Fibroblast of skin of back (primary cell): ENCODE measurements around the gene CD22.
"Not testable (repeated sequence)": the region's sequence is repeated elsewhere in the genome, so short reads cannot be mapped to it uniquely, and the experiment has no call there.

Experiments used
- DNase-seq: peaks from one replicate; pipeline ENCODE4 v3.0.0-alpha.2; 2013

The CD22 gene

DNA sequence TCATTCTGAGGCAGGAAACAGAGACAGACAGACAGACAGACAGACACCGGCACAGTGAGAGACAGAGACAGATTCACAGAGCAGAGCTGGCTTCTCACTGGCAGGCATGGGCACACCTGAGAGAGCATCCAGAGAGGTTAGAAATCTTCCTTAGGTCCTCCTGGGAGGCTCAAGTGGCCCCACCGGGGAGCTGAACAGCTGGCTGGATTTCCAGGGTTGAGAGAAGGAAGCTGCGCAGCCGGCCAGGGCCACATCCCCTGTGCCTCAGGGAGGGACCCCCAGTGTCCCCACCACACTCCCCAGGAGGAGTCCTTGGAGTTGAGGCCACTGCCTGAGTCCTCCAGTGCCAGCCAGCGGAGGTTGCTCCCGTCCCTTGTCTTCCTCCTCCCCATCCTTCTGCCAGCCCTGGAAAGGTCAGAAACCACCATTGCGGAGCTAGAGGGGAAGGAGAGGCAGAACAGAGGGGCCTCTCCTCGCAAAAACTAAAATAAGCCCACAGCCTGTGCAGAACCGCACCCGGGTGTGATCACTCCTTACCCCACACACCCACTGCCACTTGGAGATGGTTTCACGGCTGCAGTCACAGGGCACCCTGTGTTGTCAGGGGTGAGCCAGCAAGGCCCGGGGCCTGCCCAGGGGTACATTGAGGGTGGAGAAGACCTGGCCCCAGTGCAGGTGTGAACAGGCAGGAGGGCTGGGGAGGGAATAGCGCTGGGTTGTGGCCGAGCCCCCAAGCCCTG lies 33.4 kb downstream of the CD22 start:
- DNase-seq, result no peak

DNA sequence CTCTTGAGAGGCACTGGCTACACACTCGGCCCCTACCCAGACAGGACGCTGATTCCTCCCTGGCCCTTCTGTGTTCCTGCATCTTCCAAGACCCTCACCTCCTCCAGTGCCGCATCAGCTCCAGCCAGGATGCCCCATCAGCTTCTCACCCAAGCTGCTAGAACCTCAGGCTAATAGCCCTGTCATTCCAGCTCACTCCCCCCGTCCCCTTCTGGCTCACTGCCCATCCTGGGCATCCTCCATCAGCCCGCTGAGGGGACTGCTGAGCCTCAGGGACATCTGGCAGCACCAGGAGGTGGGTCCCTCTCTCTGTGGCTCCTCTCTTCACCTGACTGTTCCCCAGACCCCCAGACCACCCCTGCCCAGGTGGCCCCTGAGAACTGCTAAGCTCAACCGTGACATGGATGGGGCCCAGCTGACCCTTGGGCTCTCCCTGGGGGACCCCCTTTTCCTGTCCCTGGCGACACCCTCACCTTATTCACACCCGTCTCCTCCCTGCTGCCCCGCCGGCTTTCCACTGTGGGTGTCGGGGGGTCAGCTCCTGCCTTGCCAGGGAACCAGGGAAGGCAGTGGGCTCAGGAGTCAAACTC lies 34.1 kb downstream of the CD22 start:
- no peak for DNase-seq

DNA sequence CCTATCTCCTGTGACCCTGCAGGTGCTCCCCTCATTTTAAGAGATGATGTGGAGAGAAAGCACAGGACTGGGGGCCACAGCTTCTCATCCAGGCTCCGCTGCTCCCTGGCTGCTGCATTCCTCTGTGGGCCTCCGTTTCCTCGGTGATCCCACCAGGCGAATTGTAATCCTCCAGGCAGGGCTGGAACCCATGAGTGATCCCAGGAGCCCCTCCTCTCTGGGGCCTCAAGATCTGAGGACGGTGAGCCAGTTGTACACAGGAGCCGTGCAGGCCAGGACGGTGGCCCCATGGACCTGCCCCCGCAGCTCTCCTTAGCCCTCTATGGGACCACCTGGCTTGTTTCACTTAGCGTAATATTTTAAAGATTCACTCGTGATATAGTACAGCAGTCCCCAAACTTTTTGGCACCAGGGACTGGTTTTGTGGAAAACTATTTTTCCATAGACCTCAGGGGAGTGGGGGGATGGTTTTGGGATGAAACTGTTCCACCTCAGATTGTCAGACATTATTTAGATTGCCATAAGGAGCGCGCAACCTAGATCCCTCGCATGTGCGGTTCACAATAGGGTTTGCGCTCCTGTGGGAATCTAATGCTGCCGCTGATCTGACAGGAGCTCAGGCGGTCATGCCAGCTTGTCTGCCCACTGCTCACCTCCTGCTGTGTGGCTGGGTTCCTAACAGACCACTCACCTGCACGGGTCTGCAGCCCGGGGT lies 34.9 kb downstream of the CD22 start:
- no peak for DNase-seq

DNA sequence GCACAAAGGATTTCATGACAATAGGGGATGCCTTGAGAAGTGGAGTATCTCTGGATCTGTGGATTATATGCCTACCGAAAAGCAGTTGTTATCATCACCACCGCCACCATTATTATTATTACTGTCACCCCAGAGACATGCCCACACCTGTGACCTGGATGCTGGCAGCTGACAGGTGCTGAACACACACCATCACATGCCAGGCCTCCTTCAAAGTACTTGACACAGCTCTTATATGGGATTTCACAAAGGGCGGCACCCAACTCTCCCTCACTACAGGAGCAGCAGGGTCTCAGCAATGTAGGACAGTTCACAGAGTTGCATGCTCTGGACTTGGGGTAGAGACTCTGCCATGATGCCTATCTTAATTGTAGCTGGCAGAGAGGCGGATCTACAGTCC lies 36.3 kb downstream of the CD22 start:
- no peak for DNase-seq

DNA sequence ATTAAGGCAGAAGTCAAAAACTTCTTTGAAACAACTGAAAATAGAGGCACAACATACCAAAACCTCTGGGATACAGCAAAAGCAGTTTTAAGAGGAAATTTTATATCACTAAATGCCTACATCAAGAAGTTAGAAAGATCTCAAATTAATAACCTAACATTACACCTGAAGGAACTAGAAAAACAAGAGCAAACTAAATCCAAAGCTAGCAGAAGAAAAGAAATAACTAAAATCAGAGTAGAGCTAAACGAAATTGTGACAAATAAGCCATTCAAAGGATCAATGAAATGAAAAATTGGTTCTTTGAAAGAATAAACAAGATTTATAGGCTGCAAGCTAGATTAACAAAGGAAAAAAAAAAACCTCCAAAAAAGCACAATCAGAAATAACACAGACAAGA lies 39.4 kb downstream of the CD22 start:
- no peak for DNase-seq

DNA sequence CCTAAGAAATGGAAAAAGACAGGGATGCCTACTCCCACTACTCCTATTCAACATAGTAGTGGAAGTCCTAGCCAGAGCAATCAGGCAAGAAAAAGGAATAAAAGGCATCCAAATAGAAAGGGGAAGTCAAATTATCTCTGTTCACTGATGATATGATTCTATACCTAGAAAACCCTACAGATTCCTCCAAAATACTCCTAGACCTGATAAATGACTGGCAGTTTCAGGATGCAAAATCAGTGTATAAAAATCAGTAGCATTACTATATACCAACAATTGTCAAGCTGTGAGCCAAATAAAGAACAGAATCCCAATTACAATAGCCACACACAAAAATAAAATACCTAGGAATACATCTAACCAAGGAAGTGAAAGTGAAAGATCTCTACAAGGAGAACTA lies 40.5 kb downstream of the CD22 start:
- DNase-seq, result no peak

DNA sequence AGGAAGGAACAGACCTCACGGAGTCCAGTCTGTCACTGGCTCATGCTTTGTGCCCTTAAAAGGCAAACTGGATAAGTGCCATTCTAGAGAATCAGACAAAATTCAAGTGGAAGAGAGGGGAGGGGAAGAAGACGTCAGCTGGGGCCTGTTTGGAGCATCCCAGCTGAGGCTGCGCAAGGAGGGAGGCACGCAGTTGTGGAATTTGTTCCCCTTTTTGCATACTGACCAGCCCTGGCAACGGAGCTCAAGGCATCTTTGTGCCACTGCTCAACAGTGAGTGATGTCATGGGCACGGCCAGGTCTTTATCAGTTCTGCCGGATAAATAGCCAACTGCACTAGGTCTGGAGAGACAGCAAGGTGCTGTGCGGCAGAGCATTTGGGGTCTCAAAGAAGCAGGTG lies 41.7 kb downstream of the CD22 start, which contains the start of gene GPR42:
Gene GPR42 (plus strand): TSS at position 347 of the 400 bp plus-strand sequence. CDS start 292 bp downstream, outside the sequence.
- DNase-seq, result no peak

DNA sequence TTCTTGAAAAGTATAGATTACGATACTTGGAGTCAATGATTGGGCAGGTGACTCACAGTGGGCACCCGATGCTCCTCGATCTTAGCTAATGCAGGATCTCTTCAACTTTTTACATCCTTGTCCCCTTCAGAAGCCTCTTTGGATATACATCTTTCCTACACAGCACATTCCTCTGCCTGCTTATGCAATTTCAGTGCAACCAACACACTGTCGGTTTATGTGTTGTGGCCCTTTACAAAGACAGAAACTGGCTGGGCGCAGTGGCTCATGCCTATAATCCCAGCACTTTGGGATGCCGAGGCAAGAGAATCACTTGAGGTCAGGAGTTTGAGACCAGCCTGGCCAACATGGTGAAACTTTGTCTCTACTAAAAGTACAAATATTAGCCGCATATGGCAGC lies 44.5 kb downstream of the CD22 start:
- no peak for DNase-seq

DNA sequence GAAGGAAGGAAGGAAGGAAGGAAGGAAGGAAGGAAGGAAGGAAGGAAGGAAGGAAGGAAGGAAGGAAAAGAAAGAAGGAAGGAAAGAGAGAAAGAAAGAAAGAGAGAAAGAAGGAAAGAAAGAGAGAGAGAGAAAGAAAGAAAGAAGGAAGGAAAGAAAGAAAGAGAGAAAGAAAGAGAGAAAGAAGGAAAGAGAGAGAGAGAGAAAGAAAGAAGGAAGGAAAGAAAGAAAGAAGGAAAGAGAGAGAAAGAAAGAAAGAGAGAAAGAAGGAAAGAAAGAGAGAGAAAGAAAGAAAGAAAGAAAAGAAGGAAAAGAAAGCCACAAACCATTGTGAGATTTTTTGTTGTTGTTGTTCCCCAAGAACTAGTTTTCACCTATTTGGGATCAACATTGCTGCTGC lies 45.0 kb downstream of the CD22 start:
- DNase-seq, result not testable (repeated sequence)

DNA sequence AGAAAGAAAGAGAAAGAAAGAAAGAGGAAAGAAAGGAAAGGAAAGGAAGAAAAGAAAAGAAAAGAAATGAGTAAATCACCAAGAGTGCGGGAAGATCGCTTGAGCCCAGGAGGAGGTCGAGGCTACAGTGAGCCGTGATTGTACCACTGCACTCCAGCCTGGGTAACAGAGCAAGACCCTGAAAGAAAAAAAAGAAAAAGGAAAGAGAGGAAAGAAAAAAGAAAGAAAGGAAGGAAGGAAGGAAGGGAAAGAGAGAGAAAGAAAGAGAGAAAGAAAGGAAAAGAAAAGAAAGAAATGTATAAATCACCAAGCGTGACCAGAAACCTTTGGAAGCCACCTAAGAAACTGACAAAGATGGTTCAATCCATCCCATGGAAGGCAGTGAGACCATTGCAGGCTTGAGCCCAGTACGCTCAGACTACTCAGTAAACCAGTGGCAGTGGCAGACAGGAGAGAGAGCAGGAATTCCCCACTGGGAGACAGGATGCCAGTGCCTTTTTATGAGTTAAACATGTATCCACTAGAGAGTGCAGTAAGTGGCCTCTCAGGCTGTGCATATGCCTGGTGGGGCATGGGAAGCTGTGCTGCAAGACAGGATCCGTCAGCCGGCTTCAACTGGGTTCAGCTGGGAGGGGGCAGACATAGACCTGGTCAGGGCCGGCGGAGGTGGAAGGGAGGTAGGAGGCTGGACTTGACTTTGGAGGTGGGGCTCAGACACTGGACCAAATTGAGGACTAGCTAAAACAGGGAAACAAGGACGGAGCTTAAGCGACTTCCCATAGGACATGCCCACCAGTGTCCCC lies 46.7 kb downstream of the CD22 start:
- DNase-seq, result no peak

DNA sequence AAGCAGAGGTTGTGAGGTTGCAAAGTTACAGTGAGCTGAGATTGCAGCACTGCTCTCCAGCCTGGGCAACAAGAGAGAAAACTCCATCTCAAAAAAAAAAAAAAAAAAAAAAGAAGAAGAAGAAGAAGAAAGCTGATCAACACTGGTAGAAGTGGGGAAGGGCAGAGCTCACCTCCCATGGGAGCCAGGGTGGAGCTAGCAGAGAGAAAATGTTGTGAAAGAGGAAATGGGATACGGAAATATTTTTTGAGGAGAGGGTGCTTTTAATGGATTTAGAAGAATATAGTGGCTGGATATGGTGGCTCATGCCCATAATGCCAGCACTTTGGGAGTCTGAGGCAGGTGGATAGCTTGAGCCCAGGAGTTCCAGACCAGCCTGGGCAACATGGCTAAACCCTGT lies 48.7 kb downstream of the CD22 start:
- no peak for DNase-seq

DNA sequence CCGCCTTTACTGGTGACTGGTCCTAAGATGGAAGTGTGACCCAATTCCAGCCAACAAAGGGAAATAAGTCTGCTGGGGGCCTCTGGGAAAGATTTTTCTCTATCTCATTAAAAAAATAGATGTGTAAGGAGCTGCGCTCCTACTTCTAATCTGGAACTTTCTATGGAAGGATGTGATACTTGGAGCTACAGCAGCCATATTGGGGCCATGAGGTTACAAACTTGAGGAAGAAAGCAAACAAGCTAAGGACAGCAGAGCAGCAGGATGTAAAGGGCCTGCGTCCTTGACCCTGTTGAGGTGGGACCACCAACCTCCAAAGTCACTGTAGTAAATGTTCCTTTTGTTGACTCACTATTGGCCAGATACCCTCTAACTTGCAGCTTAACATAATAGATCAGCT lies 49.4 kb downstream of the CD22 start:
- no peak for DNase-seq

DNA sequence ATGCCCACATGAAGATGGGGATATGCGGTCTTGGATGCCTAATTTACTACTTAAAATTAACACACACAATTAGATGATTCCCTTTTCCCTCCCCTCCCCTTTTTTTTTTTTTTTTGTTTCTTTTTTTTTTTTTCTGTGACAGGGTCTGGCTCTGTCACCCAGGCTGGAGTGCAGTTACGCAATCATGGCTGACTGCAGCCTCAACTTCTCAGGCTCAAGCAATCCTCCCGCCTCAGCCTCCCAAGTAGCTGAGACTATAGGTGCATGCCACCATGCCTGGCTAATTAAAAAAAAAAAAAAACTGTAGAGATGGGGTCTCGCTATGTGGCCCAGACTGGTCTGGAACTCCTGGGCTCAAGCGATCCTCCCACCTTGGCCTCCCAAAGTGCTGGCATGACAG lies 50.6 kb downstream of the CD22 start:
- not testable (repeated sequence) for DNase-seq

DNA sequence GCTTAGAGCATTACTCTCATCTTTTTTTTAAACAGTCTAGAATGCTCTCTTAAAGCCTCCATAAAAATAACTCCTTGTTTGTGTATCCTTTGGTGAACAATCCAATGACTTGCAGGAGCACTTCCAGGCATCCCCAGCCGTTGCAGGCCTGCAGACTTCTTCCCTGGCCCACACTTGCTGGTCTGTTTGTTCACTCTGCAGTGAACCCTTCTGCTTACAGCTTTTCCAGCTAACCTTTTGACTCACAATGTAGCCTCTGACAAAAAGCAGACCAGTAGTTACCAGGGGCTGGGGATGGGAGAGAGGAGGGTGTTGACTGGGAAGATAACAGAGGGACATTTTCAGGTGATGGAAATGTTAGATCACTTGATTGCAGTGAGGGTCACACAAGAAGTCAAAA lies 51.0 kb downstream of the CD22 start:
- DNase-seq, result no peak

DNA sequence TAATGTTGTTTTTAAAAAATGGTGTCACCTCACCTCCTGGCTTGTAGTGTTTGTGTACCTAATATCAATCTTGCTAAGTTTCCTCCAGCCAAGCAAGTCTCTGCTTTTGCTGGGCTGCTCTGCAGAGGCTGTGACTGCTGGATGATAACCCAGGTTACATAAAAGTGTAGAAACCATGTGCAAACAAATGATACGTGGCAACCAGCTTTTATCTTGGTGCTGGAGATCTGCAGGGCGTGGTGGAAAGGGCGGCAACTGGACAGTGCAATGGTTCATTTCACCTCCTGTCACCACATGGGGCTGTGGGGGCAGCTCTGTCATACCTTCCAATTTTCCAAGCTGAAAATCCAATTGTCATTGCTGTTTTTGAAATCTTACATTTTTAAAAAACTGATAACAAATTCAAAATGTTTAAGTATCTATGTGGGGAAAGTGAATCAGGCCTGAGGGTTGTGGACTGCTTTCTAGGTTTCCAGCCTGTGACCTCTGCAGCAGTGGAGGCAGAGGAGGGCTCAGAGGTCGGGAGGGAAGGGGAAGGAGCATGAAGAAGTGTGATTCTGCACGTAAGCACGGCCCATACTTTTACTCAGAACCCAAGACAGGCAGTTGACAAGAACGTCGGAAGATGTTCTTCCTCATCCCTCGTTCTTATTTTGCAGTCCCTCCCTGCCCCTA lies 51.6 kb downstream of the CD22 start:
- no peak for DNase-seq

DNA sequence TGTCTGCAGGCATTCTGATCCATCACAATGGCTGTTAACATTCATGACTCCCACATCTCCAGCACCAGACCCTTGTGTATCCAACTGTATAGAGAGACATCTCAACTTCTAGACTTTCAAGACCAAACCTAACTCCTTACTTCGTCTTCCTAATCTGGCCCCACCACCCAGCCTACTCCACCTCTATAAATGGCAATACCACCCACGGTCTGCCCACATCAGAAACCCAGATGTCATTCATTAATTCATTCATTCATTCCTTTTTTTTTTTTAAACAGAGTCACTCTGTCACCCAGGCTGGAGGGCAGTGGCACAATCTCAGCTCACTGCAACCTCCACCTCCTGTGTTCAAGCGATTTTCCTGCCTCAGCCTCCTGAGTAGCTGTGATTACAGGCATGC lies 52.3 kb downstream of the CD22 start:
- DNase-seq, result no peak

DNA sequence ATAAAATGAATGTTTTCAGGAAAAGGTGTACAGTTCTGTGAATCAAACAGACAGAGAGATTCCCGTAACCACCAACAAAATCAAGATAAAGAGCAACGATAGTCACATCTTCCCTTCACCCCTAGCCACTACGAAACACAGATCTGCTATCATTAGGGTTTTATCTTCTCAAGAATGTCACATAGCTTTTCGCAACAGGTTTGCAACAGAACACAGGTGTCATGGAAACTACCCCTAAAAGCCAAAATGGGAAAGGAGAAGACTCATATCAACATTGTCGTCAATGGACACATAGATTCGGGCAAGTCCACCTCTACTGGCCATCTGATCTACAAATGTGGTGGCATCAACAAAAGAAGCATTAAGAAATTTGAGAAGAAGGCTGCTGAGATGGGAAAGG lies 52.9 kb downstream of the CD22 start:
- no peak for DNase-seq

DNA sequence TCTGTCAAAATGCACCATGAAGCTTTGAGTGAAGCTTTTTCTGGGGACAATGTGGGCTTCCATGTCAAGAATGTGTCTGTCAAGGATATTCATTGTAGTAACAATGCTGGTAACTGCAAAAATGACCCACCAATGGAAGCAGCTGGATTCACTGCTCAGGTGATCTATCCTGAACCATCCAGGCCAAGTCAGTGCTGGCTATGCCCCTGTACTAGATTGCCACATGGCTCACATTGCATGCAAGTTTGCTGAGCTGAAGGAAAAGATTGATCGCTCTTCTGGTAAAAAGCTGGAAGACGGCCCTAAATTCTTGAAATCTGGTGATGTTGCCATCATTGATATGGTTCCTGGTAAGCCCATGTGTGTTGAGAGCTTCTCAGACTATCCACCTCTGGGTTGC lies 54.5 kb downstream of the CD22 start:
- no peak for DNase-seq

DNA sequence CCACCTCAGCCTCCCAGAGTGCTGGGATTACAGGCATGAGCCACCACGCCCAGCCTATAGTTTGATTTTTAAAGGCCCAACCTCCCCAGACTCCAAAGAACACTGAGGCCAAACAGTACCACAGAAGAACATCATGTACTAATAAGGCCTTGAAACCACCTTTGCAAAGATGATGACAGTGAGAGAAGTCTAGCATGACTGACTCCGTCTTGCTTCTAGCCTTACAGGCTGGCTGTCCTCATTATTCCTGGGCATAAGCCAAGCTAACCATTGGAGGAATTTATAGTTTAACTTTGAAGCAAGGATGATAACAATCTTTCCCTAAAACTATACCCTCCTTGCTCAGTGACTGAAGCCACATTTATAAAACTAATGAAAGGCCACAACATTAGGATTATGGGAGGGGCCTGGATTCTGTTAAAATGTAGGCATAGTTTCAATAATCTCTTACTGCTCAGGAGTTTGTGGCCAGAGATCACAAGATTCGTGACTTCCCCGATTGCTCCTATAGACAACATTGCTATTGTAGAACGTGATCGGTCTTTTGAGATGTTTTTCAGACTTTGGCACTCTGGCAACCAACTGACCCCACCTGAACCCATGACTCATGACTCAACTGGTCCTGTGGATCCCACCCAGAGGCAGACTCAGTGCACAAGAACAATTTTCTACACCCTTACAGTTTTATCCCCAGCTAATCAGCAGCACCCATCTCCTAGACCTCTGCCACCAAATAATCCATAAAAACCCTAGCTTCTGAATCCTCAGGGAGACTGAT lies 59.5 kb downstream of the CD22 start:
- no peak for DNase-seq

DNA sequence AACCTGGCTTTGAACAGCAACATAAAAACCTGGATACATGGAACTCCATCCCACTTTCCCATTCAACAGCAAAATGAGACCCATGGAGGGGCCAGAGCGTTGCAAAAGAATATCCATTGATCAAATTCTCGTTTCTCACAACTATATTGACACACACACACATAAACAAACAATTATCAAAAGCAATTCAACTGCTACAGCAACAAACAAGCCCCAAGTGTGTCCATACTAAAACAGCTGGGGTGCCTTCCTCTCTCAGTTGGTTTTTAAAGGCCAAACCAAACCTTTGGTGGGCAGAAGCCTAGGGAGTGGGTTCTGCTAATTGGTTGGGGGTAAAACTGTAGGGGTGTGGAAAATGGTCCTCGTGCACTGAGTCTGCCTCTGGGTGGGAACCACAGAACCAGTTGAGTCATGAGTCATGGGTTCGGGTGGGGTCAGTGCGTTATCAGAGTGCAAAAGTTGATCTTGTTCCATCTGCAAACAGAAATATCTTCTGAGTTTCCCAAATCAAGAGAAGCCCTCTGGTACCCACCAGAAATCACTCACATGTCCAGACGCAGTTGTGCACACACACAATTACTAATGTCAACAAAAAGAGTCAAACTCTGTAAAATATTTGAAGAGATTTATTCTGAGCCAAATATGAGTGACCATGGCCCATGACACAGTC lies 60.3 kb downstream of the CD22 start:
- DNase-seq, result no peak
